ENCODE results near the gene LRRC3C. TPM values are rescaled to one million over a fixed set of nuclear protein-coding genes. Genes with fewer than 3 reads are reported as not detected.
A peak's percentile ranks its signal among the peaks of the same experiment; 100 is the strongest.
"Not testable (repeated sequence)": the region's sequence is repeated elsewhere in the genome, so short reads cannot be mapped to it uniquely, and the experiment has no call there.

LRRC3C gene
- total RNA-seq, 1 experiment from 2014 or later: not detected

GRCh38 chr17:39946551-39947330, 19.2 kb downstream of the LRRC3C start:
- DNase-seq (ENCODE audit: low spot score): no peak

DNA sequence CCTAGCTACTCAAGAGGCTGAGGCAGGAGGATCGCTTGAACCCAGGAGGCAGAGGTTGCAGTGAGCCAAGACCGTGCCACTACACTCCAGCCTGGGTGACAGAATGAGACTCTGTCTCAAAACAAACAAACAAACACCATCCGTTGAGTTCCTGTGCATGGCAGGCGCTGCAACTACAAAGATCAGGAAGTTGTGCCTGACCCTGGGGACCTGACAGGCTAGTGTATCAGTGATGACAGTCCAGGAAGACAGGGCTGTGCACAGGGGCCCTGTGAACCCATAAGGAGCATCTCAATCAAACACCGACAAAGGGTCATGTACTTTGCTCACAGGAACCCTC, 20.9 kb downstream of the LRRC3C start:
- DNase-seq (ENCODE audit: low spot score): not testable (repeated sequence)

GRCh38 chr17:39949028-39949427, 21.5 kb downstream of the LRRC3C start:
- no peak for DNase-seq (ENCODE audit: low spot score)

- DNase-seq (ENCODE audit: low spot score): no peak
These were observed 23.4 kb downstream of the LRRC3C start for GRCh38 chr17:39950871-39951348.

DNA sequence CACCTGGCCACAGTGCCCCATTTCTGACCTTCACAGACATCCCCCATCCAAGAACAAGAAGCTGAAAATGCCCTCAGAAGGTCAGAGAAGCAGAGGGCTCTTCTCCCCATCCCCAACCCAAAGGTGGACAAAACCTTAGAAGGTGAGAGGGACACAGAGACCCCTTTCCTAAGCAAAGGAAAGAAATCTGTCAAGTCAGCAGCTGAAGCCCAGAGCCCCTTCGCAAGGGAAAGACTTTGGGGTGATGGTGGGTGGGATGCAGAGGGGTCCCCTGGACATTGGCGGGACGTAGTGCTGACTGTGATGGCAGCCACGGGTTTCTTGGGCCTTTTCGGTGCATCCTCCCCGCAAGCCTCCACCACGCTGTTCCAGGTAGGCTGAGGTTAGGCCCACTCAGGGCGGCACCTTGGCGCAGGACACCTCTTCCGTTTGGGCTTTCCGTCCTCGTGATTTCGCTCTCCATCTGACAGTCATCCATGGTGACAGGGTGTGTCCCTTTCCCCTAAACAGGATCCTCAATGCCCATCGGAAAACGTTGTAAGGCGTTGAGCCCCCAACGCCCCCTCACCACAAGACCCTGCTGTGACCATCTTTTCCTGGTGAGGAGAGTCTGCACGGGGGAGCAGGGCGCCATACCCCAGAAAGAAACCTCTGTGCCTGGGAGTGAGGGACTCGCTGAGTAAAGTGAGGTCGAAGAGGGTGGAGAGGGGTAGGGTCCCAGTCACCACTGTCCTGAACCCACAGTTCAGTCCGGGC, 24.6 kb downstream of the LRRC3C start:
- DNase-seq (ENCODE audit: low spot score): no peak

GRCh38 chr17:39952680-39953470, 25.3 kb downstream of the LRRC3C start:
- peak; percentile 93 for DNase-seq (ENCODE audit: low spot score)

DNA sequence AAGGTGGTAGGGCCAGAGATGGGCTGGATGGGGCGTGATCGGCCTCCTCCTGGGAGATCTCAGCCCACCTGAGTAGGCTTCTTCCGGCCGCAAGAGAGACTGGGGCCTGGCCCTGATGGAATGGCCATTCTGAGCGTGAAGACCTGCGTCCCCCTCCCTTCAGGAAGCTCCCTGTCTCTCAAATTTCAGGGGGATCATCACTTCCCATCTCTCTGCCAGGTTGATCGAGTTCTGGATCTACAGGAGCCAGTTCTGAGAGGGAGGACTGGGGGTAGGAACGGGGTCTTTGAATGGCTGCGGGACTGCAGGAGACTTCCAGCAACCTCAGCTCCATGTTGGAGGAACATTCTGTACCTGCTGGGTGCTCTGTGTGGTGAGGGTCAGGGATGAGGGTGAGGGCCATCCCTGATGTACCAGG, 25.9 kb downstream of the LRRC3C start:
- DNase-seq (ENCODE audit: low spot score): no peak

GRCh38 chr17:39954876-39955275, 27.3 kb downstream of the LRRC3C start:
- DNase-seq (ENCODE audit: low spot score): no peak

DNA sequence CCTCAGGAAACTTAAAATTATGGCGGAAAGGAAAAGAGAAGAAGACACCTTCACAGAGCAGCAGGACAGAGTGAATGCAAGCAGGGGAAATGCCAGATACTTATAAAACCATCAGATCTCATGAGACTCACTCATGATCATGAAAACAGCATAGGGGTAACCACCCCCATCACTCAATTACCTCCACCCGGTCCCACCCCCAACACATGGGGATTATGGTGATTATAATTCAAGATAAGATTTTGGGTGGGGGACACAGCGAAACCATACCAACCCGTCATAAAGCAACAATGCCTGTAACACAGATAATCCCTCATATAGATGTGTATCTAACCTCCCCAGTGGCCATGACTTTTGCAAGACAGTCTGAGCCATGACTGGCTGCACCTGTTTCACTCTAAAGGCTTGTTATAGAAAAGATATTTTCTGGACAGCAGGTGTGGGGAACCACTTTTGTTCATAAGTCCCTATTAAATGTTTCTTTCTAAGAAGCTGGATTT, 28.2 kb downstream of the LRRC3C start:
- DNase-seq (ENCODE audit: low spot score): no peak

DNA sequence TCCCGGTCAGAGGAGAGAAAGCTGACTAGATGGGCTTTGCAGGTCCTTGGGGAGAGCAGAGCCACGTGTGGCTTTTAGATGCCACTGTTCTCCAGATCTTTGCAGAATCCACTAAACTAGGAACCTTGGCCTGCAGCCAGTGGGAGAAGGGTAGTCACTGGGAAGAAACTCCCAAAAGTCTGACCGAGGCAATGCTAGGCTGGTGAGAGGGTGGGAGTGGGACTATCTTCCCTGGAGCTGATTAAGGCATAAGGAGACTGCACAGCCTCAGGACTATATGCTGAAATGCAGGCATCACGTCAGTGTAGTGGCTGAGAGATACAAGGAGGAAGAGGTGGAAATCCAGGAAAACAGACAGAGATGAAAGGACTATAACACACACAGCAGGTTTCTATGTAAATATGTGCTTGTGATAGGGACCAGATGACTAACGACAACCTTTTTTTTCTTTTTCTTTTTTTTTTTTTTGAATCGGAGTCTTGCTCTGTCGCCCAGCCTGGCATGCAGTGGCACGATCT, 33.1 kb downstream of the LRRC3C start:
- DNase-seq (ENCODE audit: low spot score): no peak

DNA sequence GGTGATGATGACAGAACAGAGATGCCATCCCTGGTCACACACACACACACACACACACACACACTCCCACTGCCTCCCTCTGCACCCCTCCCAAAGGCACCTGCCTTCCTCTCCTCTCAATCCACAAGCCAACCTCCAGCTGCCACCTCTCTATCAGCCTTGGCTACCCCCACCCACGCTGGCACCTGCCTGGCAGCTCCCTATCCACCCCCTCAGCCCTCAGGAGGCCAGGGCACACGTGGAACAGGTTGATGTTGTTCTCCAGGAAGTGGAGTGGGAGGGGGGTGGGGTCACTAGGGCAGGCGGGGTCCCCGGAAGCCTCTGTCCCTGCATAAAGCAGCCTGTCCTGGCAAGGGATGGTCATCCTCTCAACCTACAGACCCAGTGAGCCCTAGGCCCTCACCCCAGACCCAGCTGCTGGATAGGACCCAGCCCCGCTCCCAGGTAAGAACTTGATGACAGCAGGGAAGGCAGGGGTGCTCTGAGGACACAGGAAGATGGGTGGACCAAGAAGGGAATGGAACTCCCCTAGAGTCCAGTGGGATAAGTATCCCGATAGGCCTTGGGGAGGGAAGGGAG, 35.2 kb downstream of the LRRC3C start, which contains the start of gene GSDMA:
TSS of gene GSDMA (plus strand) at position 363 of the 579 bp plus-strand sequence. CDS start 2,684 bp downstream, outside the sequence.
- no peak for DNase-seq (ENCODE audit: low spot score)

GRCh38 chr17:39963829-39964228, 36.3 kb downstream of the LRRC3C start:
- no peak for DNase-seq (ENCODE audit: low spot score)

GRCh38 chr17:39965017-39965699, 37.6 kb downstream of the LRRC3C start:
- DNase-seq (ENCODE audit: low spot score): no peak

DNA sequence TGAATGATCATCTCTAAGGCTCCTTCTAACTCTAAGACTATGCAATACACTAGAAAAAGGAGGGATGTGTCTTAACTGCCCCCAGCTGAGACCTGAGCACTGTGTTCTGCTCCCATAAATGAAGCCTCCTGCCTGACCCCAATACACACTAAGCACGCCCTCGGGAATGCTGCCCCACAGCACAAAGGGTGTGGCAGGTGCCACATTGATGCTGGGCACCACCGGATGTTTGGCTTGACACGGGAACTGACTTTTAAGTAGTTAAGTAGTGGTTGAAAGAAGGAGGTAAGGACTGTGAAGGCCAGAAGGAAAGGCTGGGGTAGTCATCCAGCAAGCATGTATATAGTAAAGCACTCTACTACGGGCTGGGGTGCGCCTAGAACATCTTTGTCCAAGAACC, 39.2 kb downstream of the LRRC3C start:
- DNase-seq (ENCODE audit: low spot score): no peak

- no peak for DNase-seq (ENCODE audit: low spot score)
These were observed 41.2 kb downstream of the LRRC3C start for GRCh38 chr17:39968761-39969160.

DNA sequence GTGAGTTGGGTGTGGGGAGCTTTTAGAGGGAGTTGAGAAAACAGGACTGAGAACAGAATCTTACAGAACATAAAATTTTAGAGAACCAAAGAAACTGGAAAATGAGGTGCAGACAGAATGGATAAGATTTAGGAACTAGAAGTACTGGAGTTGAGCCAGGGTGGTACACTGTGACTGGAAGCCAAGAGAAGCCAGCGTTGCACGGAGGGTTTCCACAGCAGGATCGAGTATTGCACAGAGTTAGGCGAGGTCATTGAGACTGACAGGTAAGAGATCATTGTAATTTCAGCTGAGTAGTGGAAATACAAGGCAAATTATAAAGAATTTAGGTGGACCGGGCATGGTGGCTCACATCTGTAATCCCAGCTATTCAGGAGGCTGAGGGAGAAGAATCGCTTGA, 41.8 kb downstream of the LRRC3C start:
- DNase-seq (ENCODE audit: low spot score): no peak

DNA sequence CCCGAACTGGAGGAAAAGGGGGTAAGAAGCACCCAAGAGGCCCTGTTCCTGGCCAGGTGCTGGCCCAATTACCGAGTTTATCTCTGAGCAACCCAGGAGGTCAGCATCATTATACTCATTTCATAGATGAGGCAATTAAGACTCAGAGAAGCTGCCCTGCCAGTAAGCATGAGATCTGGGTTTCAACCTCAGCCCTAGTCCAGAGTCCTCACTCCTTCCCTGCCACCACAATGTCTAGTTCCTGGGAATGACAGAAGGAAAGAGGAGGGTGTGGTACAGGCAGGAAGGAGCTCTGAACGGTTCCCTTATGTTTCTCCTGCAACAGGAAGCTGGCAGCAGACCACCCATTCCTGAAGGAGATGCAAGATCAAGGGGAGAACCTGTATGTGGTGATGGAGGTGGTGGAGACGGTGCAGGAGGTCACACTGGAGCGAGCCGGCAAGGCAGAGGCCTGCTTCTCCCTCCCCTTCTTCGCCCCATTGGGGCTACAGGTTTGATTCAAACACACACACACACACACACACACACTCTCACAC, 42.7 kb downstream of the LRRC3C start:
- no peak for DNase-seq (ENCODE audit: low spot score)

DNA sequence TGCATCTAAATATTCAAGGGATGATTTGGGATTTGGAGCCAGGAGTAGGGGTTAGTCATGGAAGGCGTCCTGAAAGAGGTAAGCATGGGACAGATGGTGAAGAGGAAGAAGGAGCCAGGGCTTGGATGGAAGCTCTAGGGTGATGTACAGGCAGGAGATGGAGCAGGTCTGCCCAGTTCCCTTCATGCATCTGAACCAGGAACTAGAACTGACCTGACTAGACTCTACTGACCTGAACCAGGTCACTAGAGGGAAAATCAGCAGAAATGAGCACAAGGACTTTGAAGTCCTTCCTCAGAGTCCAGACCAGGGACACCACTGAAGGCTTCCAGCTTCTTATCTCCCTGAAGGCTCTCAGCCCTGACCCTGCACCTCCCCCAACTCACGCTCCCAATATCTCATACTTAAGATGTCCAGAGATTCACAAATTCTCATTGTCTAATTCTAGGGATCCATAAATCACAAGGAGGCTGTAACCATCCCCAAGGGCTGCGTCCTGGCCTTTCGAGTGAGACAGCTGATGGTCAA, 43.6 kb downstream of the LRRC3C start:
- DNase-seq (ENCODE audit: low spot score): no peak

GRCh38 chr17:39972271-39972670, 44.7 kb downstream of the LRRC3C start:
- DNase-seq (ENCODE audit: low spot score): no peak

- no peak for DNase-seq (ENCODE audit: low spot score)
These were observed 46.0 kb downstream of the LRRC3C start for GRCh38 chr17:39973496-39973895.
